ENCODE results near the gene UQCC2.
A peak's percentile ranks its signal among the peaks of the same experiment; 100 is the strongest.

UQCC2 gene

GRCh38 chr6:33688451-33689147, 22.9 kb downstream of the UQCC2 start:
- DNase-seq, result no peak

GRCh38 chr6:33688006-33688405, 23.5 kb downstream of the UQCC2 start:
- no peak for DNase-seq

- no peak for DNase-seq
Measured at GRCh38 chr6:33686981-33687975, 24.2 kb downstream of the UQCC2 start.

- no peak for DNase-seq
Measured at GRCh38 chr6:33686225-33686924, 25.1 kb downstream of the UQCC2 start.

- DNase-seq, result no peak
Measured at GRCh38 chr6:33685411-33686224, 25.9 kb downstream of the UQCC2 start.

- DNase-seq, result no peak
Measured at GRCh38 chr6:33684983-33685382, 26.5 kb downstream of the UQCC2 start.

GRCh38 chr6:33684428-33684896, 27.0 kb downstream of the UQCC2 start:
- no peak for DNase-seq

GRCh38 chr6:33683576-33684427, 27.7 kb downstream of the UQCC2 start:
- DNase-seq, result no peak

- peak; percentile 70 to 74 for DNase-seq
Measured at GRCh38 chr6:33683051-33683571, 28.4 kb downstream of the UQCC2 start.

- no peak for DNase-seq
Measured at GRCh38 chr6:33682341-33682740, 29.2 kb downstream of the UQCC2 start.

- DNase-seq, result no peak
Measured at GRCh38 chr6:33679761-33680160, 31.7 kb downstream of the UQCC2 start.

- no peak for DNase-seq
Measured at GRCh38 chr6:33678932-33679490, 32.5 kb downstream of the UQCC2 start.

GRCh38 chr6:33678233-33678931, 33.1 kb downstream of the UQCC2 start:
- no peak for DNase-seq

GRCh38 chr6:33677689-33678088, 33.8 kb downstream of the UQCC2 start:
- no peak for DNase-seq

GRCh38 chr6:33677143-33677660, 34.3 kb downstream of the UQCC2 start:
- no peak for DNase-seq

GRCh38 chr6:33676416-33677142, 34.9 kb downstream of the UQCC2 start:
- no peak for DNase-seq

GRCh38 chr6:33675968-33676367, 35.5 kb downstream of the UQCC2 start:
- no peak for DNase-seq

GRCh38 chr6:33673851-33674250, 37.6 kb downstream of the UQCC2 start:
- no peak for DNase-seq

- DNase-seq, result no peak
Measured at GRCh38 chr6:33672808-33673207, 38.7 kb downstream of the UQCC2 start.

Measured in activated CD4-positive, alpha-beta T cell treated with anti-CD3 and anti-CD28 coated beads, Interleukin-2, amount 50 U/mL, for 4 hours (primary cell).